GM06990 (cell line): ENCODE results near the gene KRT77.

ENCODE experiments used
- DNase-seq: peaks from one replicate; pipeline ENCODE4 v3.0.0-alpha.2; 2011; ENCODE audit not compliant: insufficient read length; ENCODE audit errors: extremely low read depth
- H3K27me3 ChIP-seq: replicated peaks from 2 replicates; pipeline ENCODE4 v1.6.0; 2011; ENCODE audit warnings: low read length; ENCODE audit not compliant: control insufficient read depth, insufficient read depth
- H3K36me3 ChIP-seq: 2 replicates; pipeline ENCODE4 v1.5.1; 2011; ENCODE audit warnings: low read length; ENCODE audit not compliant: control insufficient read depth, insufficient read depth
- H3K4me3 ChIP-seq: replicated peaks from 2 replicates; pipeline ENCODE4 v1.5.1; 2011; ENCODE audit warnings: low read depth, mild to moderate bottlenecking, control low read depth, low read length
- TF ChIP-seq, protein P1 (sequence below): IDR thresholded peaks from 2 replicates; pipeline ENCODE4 v1.5.1; 2011; ENCODE audit warnings: low read length, control low read depth, mild to moderate bottlenecking, inconsistent platforms; ENCODE audit not compliant: insufficient read depth, poor library complexity, severe bottlenecking

Gene KRT77

DNA sequence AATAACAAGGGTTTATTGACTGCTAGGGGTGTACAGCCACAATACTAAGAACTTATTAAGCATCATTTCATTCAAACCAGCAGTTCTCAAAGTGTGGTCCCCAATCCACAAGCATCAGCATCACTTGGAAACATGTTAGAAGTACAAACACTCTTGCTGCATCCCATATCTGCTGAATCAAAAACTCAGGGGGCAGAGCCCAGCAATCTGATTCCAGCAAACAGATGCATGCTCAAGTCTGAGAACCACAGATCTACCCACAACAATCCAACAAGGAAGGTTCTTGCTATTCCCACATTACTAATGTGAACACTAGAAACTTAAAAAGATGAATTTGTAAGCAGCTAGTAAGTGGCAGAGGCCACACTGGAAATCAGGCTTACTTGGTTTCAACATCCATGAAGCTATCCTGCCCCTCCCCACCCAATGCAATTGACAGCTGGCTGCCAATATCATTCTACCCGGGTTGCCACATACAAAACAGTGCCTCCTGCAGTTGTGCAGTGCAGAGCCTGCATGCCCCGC lies 6.2 kb downstream of the KRT77 start:
- H3K4me3 ChIP-seq: no peak overlapping the region
- DNase-seq: no peak
- TF ChIP-seq, protein P1, sequence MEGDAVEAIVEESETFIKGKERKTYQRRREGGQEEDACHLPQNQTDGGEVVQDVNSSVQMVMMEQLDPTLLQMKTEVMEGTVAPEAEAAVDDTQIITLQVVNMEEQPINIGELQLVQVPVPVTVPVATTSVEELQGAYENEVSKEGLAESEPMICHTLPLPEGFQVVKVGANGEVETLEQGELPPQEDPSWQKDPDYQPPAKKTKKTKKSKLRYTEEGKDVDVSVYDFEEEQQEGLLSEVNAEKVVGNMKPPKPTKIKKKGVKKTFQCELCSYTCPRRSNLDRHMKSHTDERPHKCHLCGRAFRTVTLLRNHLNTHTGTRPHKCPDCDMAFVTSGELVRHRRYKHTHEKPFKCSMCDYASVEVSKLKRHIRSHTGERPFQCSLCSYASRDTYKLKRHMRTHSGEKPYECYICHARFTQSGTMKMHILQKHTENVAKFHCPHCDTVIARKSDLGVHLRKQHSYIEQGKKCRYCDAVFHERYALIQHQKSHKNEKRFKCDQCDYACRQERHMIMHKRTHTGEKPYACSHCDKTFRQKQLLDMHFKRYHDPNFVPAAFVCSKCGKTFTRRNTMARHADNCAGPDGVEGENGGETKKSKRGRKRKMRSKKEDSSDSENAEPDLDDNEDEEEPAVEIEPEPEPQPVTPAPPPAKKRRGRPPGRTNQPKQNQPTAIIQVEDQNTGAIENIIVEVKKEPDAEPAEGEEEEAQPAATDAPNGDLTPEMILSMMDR: peak; percentile 5
- H3K36me3 ChIP-seq: no peaks in the 10 kb centered on the region
- peaks cover 4% of the 10 kb centered on the region for H3K27me3 ChIP-seq

DNA sequence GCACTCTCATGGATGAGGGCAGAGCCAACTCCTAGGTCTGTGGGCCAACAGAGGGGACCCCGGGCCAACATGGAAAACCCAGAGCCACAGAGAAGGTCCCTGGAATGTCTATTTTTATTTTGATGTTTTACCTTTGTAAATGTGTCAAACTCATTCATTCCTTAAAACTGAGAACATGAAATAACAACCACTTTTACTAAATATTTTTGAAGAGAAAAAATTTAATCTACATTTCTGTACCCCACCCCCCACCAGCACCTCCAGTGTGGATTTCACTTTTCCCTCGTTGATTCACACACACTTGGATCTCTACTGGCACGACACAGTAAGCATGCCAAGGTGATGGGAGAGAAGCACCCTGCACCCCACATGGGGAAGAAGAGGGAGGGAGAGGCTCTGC lies 6.7 kb downstream of the KRT77 start:
- peaks cover 4% of the 10 kb centered on the region for H3K27me3 ChIP-seq
- H3K36me3 ChIP-seq: no peaks in the 10 kb centered on the region
- TF ChIP-seq, protein P1: no peak
- H3K4me3 ChIP-seq: no peak overlapping the region
- DNase-seq: no peak

- TF ChIP-seq, protein P1: no peak
- DNase-seq: no peak
- no peaks in the 10 kb centered on the region for H3K36me3 ChIP-seq
- H3K4me3 ChIP-seq: no peak overlapping the region
- H3K27me3 ChIP-seq: peaks cover 4% of the 10 kb centered on the region
These were observed 8.3 kb downstream of the KRT77 start for GRCh38 chr12:52695039-52695438.

- DNase-seq: no peak
- Histone ChIP-seq H3K36me3 (no peaks in the 10 kb centered on the region), H3K4me3 (no peak overlapping the region), H3K27me3 (peaks cover 4% of the 10 kb centered on the region)
- TF ChIP-seq, protein P1: no peak
These were observed 9.2 kb downstream of the KRT77 start for GRCh38 chr12:52694151-52694550.

- TF ChIP-seq, protein P1: no peak
These were observed 10.1 kb downstream of the KRT77 start for GRCh38 chr12:52693261-52693660.

DNA sequence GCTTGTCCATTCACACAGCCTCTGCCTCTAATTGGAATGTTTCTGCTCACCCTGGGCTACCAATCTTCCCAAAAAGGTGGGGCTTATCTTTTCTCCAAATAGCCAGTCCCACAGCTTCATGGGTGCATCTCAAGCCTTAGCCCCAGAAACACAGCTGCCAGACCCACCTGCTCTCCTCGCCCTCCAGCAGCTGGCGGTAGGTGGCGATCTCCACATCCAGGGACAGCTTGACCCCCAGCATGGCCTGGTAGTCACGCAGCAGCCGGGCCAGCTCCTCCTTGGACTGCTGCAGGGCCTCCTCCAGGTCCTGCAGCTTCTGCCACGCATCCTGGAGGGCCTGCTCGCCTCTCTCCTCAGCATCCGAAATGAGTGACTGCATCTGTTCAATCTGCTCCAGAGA lies 11.1 kb downstream of the KRT77 start:
- no peak for DNase-seq

More at GRCh38 chr12:52693261-52693660, 10.1 kb downstream of the KRT77 start:
- Histone ChIP-seq H3K27me3 (peaks cover 4% of the 10 kb centered on the region), H3K4me3 (no peak overlapping the region), H3K36me3 (no peaks in the 10 kb centered on the region)
- DNase-seq: no peak

More for the DNA sequence above, 11.1 kb downstream of the KRT77 start:
- Histone ChIP-seq H3K36me3 (no peaks in the 10 kb centered on the region), H3K4me3 (no peak overlapping the region), H3K27me3 (peaks cover 4% of the 10 kb centered on the region)
- TF ChIP-seq, protein P1: no peak
